Eye (tissue), 1 donor: ENCODE measurements around the gene MYO3B.
A peak's percentile ranks its signal among the peaks of the same experiment; 100 is the strongest.
"Not testable (repeated sequence)": the region's sequence is repeated elsewhere in the genome, so short reads cannot be mapped to it uniquely, and the experiment has no call there.

ENCODE experiments used
- DNase-seq: peaks from one replicate; pipeline ENCODE4 v3.0.0-alpha.2; 2015

MYO3B gene

GRCh38 chr2:170241756-170242155, 63.8 kb downstream of the MYO3B start:
- peak; percentile 37 for DNase-seq

- no peak for DNase-seq
These were observed 65.3 kb downstream of the MYO3B start for GRCh38 chr2:170243118-170243837.

GRCh38 chr2:170243898-170244297, 66.0 kb downstream of the MYO3B start:
- no peak for DNase-seq

GRCh38 chr2:170244555-170244954, 66.6 kb downstream of the MYO3B start:
- DNase-seq: no peak

GRCh38 chr2:170245312-170245711, 67.4 kb downstream of the MYO3B start:
- no peak for DNase-seq

- no peak for DNase-seq
These were observed 69.4 kb downstream of the MYO3B start for GRCh38 chr2:170247333-170247732.

- no peak for DNase-seq
These were observed 70.0 kb downstream of the MYO3B start for GRCh38 chr2:170247882-170248393.

- no peak for DNase-seq
These were observed 70.8 kb downstream of the MYO3B start for GRCh38 chr2:170248574-170249393.

- no peak for DNase-seq
These were observed 71.8 kb downstream of the MYO3B start for GRCh38 chr2:170249761-170250160.

GRCh38 chr2:170250584-170250983, 72.6 kb downstream of the MYO3B start:
- no peak for DNase-seq

GRCh38 chr2:170252414-170252813, 74.5 kb downstream of the MYO3B start:
- no peak for DNase-seq

- DNase-seq: no peak
These were observed 75.8 kb downstream of the MYO3B start for GRCh38 chr2:170253721-170254230.

- no peak for DNase-seq
These were observed 76.4 kb downstream of the MYO3B start for GRCh38 chr2:170254293-170254732.

- no peak for DNase-seq
These were observed 77.2 kb downstream of the MYO3B start for GRCh38 chr2:170255137-170255536.

- DNase-seq: no peak
These were observed 78.0 kb downstream of the MYO3B start for GRCh38 chr2:170255971-170256370.

GRCh38 chr2:170258382-170258781, 80.4 kb downstream of the MYO3B start:
- DNase-seq: no peak

- no peak for DNase-seq
These were observed 82.2 kb downstream of the MYO3B start for GRCh38 chr2:170260188-170260587.

- DNase-seq: no peak
These were observed 83.6 kb downstream of the MYO3B start for GRCh38 chr2:170261566-170261965.

- DNase-seq: no peak
These were observed 84.4 kb downstream of the MYO3B start for GRCh38 chr2:170262343-170262742.

- DNase-seq: no peak
These were observed 84.9 kb downstream of the MYO3B start for GRCh38 chr2:170262806-170263205.

- DNase-seq: not testable (repeated sequence)
These were observed 86.0 kb downstream of the MYO3B start for GRCh38 chr2:170263728-170264521.

GRCh38 chr2:170264522-170264860, 86.5 kb downstream of the MYO3B start:
- DNase-seq: no peak

GRCh38 chr2:170264865-170265264, 86.9 kb downstream of the MYO3B start:
- no peak for DNase-seq
